Tibial artery (tissue), 4 donors: ENCODE measurements around the gene PDLIM7.

ENCODE experiments used
- DNase-seq, 2 donors: peaks; one replicate each; pipeline ENCODE4 v3.0.0-alpha.2; 2019
- H3K27ac ChIP-seq, 2 donors: fragments of 200-600 bp; sonication (generic) in 1 of 2; 1 replicate in 1 of 2; 2 replicates in 1 of 2; pipeline ENCODE4 v1.5.1; 2018 to 2019; ENCODE audit warnings: mild to moderate bottlenecking in 1 of 2
- H3K27me3 ChIP-seq, 2 donors: fragments of 200-600 bp; sonication (generic) in 1 of 2; one replicate each; pipeline versions ENCODE4 v1.5.1 to v1.6.0; 2016 to 2019
- H3K36me3 ChIP-seq, 3 donors: fragments of 200-600 bp; sonication (generic) in 2 of 3; one replicate each; pipeline ENCODE4 v1.5.1; 2016 to 2019; ENCODE audit warnings: mild to moderate bottlenecking in 2 of 3
- H3K4me1 ChIP-seq, 4 donors: fragments of 200-600 bp; sonication (generic) in 2 of 4; 1 replicate in 3 of 4; 2 replicates in 1 of 4; pipeline ENCODE4 v1.5.1; 2016 to 2019
- H3K4me3 ChIP-seq, 2 donors: fragments of 200-600 bp; sonication (generic) in 1 of 2; 1 replicate in 1 of 2; 2 replicates in 1 of 2; pipeline ENCODE4 v1.5.1; 2018 to 2019; ENCODE audit warnings: mild to moderate bottlenecking in 2 of 2
- H3K9me3 ChIP-seq, 3 donors: fragments of 200-600 bp; sonication (generic) in 1 of 3; one replicate each; pipeline ENCODE4 v1.5.1; 2016 to 2019
- CTCF ChIP-seq, 2 experiments: fragments of 200-600 bp in 1 of 2; fragments of 450-650 bp in 1 of 2; IDR thresholded peaks; one replicate each; pipeline ENCODE4 v1.5.1; 2017 to 2019; ENCODE audit warnings: antibody characterized with exemption in 2 of 2, mild to moderate bottlenecking in 1 of 2, moderate library complexity in 1 of 2
- intact Hi-C: fragments of 100-400 bp; cut with DNase I; formaldehyde crosslinking; loops from one replicate; pipeline ENCODE4 v1.15.0; 2023; ENCODE audit warnings: low total_unique reads

Gene PDLIM7

DNA sequence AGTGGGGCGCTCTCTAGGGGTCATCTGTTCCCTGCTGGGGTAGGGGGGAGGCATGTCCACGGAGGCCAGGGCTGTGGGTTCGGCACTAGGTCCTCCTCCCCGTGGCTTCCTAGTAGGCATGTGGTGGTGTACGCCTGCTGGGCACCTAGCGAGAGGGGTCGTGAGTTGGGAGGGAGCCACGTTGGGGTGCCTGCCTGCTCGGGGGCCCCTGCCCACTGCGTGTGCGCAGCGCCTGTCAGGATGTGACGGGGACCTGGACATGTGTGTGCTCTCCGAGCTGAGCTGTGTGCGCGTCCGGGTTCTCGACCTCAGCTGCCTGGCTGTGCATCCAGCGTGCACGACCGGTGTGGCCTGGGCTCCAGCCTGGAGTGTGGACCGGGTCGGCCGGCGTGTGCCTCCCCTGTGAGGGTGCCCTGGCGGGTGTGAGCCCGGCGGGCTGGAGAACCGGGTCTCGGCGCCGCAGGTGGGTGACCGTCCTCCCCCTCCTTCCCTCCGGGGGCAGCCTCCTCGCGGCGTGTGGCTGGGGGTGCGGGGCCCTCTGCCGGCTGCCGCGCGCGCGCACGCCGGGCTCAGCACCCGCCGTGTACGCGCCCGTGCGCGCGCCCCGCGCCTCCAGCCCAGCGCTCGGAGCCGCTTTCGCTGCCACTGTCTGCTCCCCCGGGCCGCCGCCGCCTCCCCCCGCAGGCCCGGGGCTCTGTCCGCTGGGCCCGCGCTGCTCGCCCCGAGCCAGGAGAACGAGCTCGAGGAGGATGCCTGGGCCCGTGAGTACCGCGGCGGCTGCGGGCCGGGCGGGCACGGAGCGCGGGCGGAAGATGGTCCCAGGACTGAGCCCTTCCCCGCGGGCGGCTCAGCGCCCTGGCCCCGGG, 51.0 kb downstream of the PDLIM7 start, which contains the start of gene PRR7:
Gene PRR7 (plus strand): TSS at position 615 of the 866 bp plus-strand sequence. CDS start 8,254 bp downstream, outside the sequence.
- Histone ChIP-seq H3K27ac (peak within 1 kb of the TSS in 1 of 2 donors; percentile 7), H3K9me3 (no peaks in the 10 kb centered on the region), H3K4me3 (peak within 1 kb of the TSS; percentile 48 to 58), H3K36me3 (peaks cover 1 to 19% (median 11%) of the 10 kb centered on the region in 3 donors), H3K4me1 (peaks cover 0 to 28% (median 26%) of the 10 kb centered on the region in 4 donors), H3K27me3 (peaks cover 0 to 27% of the 10 kb centered on the region in 2 donors)
- no peak for TF ChIP-seq CTCF (IDR thresholded peaks at IDR 0.05)
- intact Hi-C loops, result no loop called here
- DNase-seq, result no peak

GRCh38 chr5:177445917-177446199, 51.5 kb downstream of the PDLIM7 start:
- intact Hi-C loops, result no loop called here
- no peak for TF ChIP-seq CTCF (IDR thresholded peaks at IDR 0.05)
- peak overlapping the region in 1 of 2 donors; percentile 58 for H3K4me3 ChIP-seq
- H3K27ac ChIP-seq, result no peak overlapping the region
- peaks cover 7 to 25% (median 16%) of the 10 kb centered on the region in 3 donors for H3K36me3 ChIP-seq
- peaks cover 0 to 24% of the 10 kb centered on the region in 2 donors for H3K27me3 ChIP-seq
- DNase-seq, result no peak
- H3K4me1 ChIP-seq, result peaks cover 0 to 28% (median 26%) of the 10 kb centered on the region in 4 donors
- no peaks in the 10 kb centered on the region for H3K9me3 ChIP-seq

DNA sequence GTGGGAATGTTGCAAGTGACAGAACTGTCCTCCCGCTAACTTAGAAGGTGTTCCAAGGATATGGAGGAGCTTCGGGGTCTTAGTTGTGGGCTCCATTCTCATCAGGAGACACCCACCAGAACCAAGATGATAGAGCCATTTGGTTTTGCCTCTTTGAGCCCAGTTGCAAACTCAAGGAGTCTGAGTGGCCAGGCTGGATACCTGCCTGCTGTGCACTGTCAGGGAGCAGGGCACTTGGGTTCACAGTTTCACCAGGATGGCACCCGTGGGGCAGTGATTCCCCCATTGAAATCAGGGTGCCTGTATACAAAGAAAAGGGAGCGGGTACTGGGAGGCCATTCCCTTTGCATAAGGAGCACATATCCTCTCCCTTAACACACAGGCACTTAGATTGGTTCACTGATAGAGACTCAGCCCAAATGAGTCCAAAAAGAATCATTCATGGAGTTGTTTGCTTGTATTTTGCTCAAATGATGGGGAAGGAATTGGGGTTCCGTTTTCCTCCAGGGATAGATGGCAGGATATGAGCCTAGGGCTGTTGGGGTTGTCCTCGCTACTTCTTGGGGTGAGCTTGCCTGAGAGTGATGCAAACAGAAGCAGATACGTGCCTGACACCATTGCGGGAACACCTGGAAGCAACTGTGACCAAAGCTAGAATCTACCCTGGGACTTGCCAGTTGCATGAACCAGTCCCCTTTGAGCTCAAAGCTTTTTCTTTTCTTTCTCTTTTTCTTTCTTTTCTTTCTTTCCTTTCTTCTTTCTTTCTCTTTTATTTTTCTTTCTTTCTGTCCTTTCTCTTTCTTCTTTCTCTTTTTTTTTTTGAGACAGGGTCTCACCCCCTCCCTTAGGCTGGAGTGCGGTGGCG, 52.1 kb downstream of the PDLIM7 start:
- Histone ChIP-seq H3K27me3 (peaks cover 0 to 19% of the 10 kb centered on the region in 2 donors), H3K27ac (no peak overlapping the region), H3K4me3 (no peak overlapping the region), H3K36me3 (peaks cover 9 to 31% (median 20%) of the 10 kb centered on the region in 3 donors), H3K9me3 (no peaks in the 10 kb centered on the region), H3K4me1 (peaks cover 0 to 28% (median 26%) of the 10 kb centered on the region in 4 donors)
- TF ChIP-seq CTCF (IDR thresholded peaks at IDR 0.05), result no peak
- intact Hi-C loops, result no loop called here
- DNase-seq, result no peak

- no peak for DNase-seq
- Histone ChIP-seq H3K27ac (no peak overlapping the region), H3K9me3 (no peaks in the 10 kb centered on the region), H3K27me3 (peaks cover 0 to 10% of the 10 kb centered on the region in 2 donors), H3K4me3 (no peak overlapping the region), H3K36me3 (peaks cover 9 to 36% (median 20%) of the 10 kb centered on the region in 3 donors), H3K4me1 (peaks cover 0 to 28% (median 26%) of the 10 kb centered on the region in 4 donors)
- intact Hi-C loops, result no loop called here
- TF ChIP-seq CTCF (IDR thresholded peaks at IDR 0.05), result no peak
Observed at GRCh38 chr5:177444106-177445051, 53.0 kb downstream of the PDLIM7 start.
